Measurements from ENCODE around the gene TMEM72.

TMEM72 gene

DNA sequence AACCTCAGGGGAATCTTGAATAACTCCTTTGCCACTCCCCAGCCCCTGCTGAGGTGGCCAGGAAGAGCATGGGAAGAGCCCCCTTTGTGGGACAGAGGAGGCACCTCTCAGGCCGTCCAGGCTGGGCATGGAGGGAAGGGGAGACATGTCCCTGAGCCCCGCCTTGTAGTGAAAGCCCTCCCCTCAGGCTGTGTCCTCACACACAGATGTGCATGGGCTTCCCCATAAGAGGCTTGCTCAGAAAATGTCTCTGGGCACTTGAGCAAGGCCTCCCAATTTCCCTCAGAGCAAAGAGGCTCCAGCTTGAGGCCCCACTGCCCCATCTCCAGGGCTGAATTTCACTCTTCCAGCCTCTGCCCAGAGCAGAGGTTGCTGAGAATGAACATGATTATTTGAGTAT, 3.8 kb downstream of the TMEM72 start:
- no peak for DNase-seq (ENCODE audit: low read depth, low spot score)
- no peak overlapping the region for H3K27ac ChIP-seq

DNA sequence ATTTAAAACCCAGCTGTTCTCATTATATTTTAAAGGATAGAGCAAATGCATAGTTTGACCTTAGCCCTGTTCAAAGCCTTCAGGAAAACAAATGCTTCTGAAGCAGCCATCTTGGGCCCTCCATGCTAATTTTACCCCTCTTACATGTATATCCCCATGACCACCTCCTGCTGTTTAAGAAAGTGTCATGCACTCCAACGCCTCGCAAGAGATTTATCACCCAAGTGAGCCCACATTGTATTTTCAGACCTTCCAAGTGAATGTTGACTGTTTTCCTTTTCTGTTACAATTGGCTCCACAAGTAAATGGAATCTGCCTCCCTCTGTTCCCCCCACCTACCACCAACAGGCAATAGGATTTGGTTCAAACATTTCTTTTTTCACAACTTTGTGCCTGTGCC, 5.3 kb downstream of the TMEM72 start:
- H3K27ac ChIP-seq = no peak overlapping the region
- no peak for DNase-seq (ENCODE audit: low read depth, low spot score)

DNA sequence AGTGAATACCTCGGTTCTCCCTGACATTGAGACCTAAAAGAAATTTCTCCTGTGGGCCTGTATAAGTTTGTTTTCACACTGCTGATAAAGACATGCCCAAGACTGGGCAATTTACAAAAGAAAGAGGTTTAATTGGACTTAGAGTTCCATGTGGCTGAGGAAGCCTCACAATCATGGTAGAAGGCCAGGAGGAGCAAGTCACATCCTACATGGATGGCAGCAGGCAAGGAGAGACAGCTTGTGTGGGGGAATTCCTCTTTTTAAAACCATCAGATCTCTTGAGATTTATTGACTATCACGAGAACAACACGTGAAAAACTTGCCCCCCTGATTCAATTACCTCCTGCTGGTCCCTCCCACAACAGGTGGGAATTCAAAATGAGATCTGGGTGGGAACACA, 6.7 kb downstream of the TMEM72 start:
- H3K27ac ChIP-seq = no peak overlapping the region
- no peak for DNase-seq (ENCODE audit: low read depth, low spot score)

GRCh38 chr10:44920252-44920651, 9.1 kb downstream of the TMEM72 start:
- no peak overlapping the region for H3K27ac ChIP-seq
- no peak for DNase-seq (ENCODE audit: low read depth, low spot score)

DNA sequence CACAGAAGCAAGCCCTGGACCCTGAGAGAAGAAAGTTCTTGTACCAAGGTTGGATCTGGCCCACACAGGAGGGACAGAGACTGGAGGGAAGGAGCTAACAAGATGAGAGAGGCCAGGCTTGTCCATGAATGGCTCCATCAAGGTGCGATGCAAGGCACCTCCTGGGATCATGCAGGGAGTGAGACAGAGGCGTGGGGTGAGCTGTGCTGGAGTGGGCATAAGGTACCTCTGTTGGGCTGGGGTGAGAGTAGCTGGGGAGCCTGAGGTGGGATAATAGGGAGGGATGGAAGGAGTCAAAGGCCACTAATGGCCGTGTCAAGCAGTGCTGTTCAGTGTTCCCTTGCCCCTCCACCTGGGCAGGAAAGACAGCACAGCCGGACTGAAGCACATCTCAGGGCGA, 9.9 kb downstream of the TMEM72 start:
- H3K27ac ChIP-seq = no peak overlapping the region
- no peak for DNase-seq (ENCODE audit: low read depth, low spot score)

DNA sequence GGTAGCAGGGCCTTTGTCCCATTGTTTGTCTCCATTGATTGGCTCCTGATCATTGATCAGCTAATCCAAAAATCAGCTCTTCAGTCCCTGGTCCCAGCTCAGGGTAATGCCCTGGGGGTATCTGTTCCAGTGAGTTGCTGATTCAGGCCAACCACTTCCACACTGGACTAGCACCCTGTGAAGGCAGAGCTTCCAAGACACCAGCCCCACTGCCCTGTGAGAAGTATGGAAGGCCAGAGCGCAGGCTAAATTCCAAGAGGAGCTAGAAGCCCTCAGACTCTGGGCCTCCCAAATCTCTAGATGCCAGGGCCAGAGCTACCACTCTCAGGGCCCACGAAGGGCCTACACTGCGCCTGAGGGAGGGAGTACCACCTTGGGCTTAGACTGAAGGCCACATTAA, 10.4 kb downstream of the TMEM72 start:
- H3K27ac ChIP-seq = no peak overlapping the region
- no peak for DNase-seq (ENCODE audit: low read depth, low spot score)

GRCh38 chr10:44922021-44922420, 10.9 kb downstream of the TMEM72 start:
- no peak for DNase-seq (ENCODE audit: low read depth, low spot score)

GRCh38 chr10:44922796-44923545, 11.8 kb downstream of the TMEM72 start:
- no peak for DNase-seq (ENCODE audit: low read depth, low spot score)

More at GRCh38 chr10:44922021-44922420, 10.9 kb downstream of the TMEM72 start:
- no peak overlapping the region for H3K27ac ChIP-seq

GRCh38 chr10:44923611-44924010, 12.5 kb downstream of the TMEM72 start:
- no peak overlapping the region for H3K27ac ChIP-seq
- no peak for DNase-seq (ENCODE audit: low read depth, low spot score)

More at GRCh38 chr10:44922796-44923545, 11.8 kb downstream of the TMEM72 start:
- H3K27ac ChIP-seq = no peak overlapping the region

DNA sequence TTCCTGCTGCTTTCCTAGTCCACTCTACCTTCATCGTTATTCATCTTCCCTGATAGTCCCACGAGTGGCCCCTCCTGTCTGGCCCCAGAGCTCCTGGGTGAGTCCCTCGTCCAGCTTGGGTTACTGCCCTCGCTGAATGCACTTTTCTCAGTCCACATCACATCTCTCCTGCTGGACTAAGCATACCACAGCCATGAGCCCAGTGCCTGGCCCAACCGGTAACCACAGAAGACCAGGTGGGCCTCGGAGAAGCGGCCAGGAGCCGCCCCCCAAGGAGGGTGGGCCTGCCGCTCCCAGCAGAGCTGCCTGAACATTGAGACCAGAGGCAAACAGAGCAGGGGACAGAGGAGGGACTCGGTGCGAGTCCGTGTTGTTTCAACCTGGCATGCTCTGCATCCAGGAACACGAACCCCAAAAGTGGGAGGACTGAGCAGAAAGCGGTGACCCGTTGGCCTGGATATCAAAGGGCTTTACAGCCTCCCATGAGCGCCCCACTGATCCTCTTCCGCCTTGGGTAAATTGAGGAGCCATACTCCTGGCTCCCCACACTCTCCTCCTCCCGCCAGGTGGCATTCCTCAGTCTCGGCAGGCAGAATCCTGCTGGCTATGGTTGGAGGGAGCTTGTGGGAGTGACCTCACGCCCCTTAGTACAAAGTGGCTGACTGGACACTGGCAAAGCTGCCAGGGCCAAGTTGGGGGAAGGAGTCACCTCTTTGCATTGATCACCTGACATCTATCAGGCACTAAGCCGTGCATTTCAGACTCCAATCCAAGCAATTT, 13.3 kb downstream of the TMEM72 start:
- no peak overlapping the region for H3K27ac ChIP-seq
- no peak for DNase-seq (ENCODE audit: low read depth, low spot score)

- DNase-seq (ENCODE audit: low read depth, low spot score) = no peak
- no peak overlapping the region for H3K27ac ChIP-seq
These were observed 14.1 kb downstream of the TMEM72 start for GRCh38 chr10:44925224-44925623.

DNA sequence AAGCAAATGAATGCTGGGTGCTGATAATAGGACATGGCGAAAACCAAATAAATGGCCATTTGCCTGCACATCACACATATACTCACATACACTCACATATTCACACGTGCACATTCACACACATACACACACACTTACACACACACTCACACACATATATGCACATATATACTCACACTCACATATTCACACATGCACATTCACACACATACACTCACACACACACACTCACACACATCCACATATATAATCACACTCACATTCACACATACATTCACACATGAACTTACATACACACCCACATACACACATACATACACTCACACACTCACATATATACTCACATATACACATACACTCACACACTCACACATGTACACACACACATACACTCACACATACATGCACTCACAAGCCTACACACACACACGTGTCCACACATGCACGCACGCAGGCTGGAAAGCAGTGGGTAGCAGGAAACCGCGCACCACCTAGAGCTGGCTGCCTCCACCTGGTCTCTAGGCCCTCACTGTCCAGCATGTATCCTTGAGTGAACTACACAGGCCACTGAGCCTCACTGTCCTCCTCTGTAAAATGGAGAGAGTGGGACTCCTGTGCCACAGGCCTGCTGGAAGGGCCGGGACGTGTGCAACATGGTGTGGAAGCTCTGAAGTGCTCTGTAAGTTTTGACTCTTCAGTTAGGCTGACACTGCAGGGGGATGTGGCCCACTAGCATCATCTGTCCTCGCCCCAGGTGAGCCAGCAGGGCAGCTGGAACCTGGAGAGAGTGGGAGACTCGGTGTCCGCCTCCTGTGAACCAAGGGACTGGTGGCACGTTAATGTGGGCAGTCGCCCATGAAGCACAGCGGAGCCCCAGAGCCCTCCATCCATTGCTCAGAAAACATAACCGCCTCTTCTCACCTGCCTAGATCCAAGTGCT, 14.9 kb downstream of the TMEM72 start:
- H3K27ac ChIP-seq = no peak overlapping the region
- no peak for DNase-seq (ENCODE audit: low read depth, low spot score)

- no peak overlapping the region for H3K27ac ChIP-seq
- no peak for DNase-seq (ENCODE audit: low read depth, low spot score)
These were observed 15.7 kb downstream of the TMEM72 start for GRCh38 chr10:44926751-44927351.

DNA sequence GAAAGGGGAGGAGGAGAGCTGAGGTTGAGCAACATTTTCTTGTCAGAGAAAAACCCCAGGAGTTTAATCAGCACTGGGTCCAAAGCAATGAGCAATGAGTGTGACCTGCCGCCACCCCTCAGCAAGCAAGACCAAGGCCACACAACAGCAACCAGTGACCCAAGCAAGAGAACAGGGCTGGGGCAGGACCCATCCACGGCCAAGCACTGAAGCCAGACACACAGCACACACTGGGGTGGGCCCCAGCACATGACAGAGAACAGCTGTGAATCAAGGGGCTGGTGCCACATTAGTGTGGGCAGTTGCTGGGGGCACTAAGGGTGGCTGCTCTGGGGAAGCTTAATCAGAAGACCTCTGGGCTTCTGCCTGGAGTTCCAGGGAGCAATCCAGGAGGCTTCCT, 16.2 kb downstream of the TMEM72 start:
- DNase-seq (ENCODE audit: low read depth, low spot score) = peak; percentile 33
- H3K27ac ChIP-seq = no peak overlapping the region

- no peak for DNase-seq (ENCODE audit: low read depth, low spot score)
- H3K27ac ChIP-seq = no peak overlapping the region
These were observed 17.3 kb downstream of the TMEM72 start for GRCh38 chr10:44928462-44928861.

- no peak for DNase-seq (ENCODE audit: low read depth, low spot score)
- H3K27ac ChIP-seq = no peak overlapping the region
These were observed 18.5 kb downstream of the TMEM72 start for GRCh38 chr10:44929356-44930255.

GRCh38 chr10:44930904-44931620, 19.9 kb downstream of the TMEM72 start:
- no peak for DNase-seq (ENCODE audit: low read depth, low spot score)
- no peak overlapping the region for H3K27ac ChIP-seq

Data from epithelial cell of prostate (primary cell).